Measurements from ENCODE around the gene DSTYK. TPM values are rescaled to one million over a fixed set of nuclear protein-coding genes. Genes with fewer than 3 reads are reported as not detected.

DSTYK gene
- polyA plus RNA-seq, 1 donor from 2014 or later = 12.1 TPM

GRCh38 chr1:205188596-205188995, 22.9 kb downstream of the DSTYK start:
- Histone ChIP-seq H3K27ac (ENCODE audit: low read length) (no peak overlapping the region), H3K9me2 (ENCODE audit: insufficient read depth, low read length) (no peaks in the 10 kb centered on the region), H3K36me3 (ENCODE audit: insufficient read depth, low read length) (no peaks in the 10 kb centered on the region), H4K20me1 (ENCODE audit: insufficient read depth) (no peaks in the 10 kb centered on the region), H3K4me3 (ENCODE audit: low read length) (no peak overlapping the region), H3K4me2 (ENCODE audit: low read length) (no peak overlapping the region), H3K27me3 (ENCODE audit: insufficient read depth, low read depth, low read length) (no peaks in the 10 kb centered on the region), H3K9me3 (ENCODE audit: low read length) (no peaks in the 10 kb centered on the region), H3K9ac (ENCODE audit: low read length) (no peak overlapping the region), H3F3A (ENCODE audit: insufficient read depth, low read length, poor library complexity, severe bottlenecking) (no peaks in the 10 kb centered on the region), H3K79me2 (replicated peaks; ENCODE audit: insufficient read depth, low read length) (peaks cover 8% of the 10 kb centered on the region), H2AFZ (ENCODE audit: low read depth, low read length) (no peak overlapping the region)
- TF ChIP-seq EP300 (conservative IDR thresholded peaks at IDR 0.05; ENCODE audit: poor library complexity, severe bottlenecking) (no peak), MXI1 (conservative IDR thresholded peaks at IDR 0.05; ENCODE audit: poor library complexity, severe bottlenecking) (no peak), POLR2AphosphoS5 (IDR thresholded peaks at IDR 0.05) (no peak), SMC3 (conservative IDR thresholded peaks at IDR 0.05; ENCODE audit: poor library complexity) (no peak), CTCF (IDR thresholded peaks at IDR 0.05; ENCODE audit: poor library complexity, severe bottlenecking) (no peak), RAD21 (conservative IDR thresholded peaks at IDR 0.05) (no peak), REST (IDR thresholded peaks at IDR 0.05; ENCODE audit: borderline replicate concordance) (no peak), EZH2 (IDR thresholded peaks at IDR 0.05; ENCODE audit: borderline replicate concordance, insufficient read depth, low read length, poor library complexity, severe bottlenecking) (no peak)

- H3K79me2 ChIP-seq (replicated peaks; ENCODE audit: insufficient read depth, low read length) = peaks cover 8% of the 10 kb centered on the region
- H3K4me2 ChIP-seq (ENCODE audit: low read length) = no peak overlapping the region
- no peaks in the 10 kb centered on the region for H3K9me3 ChIP-seq (ENCODE audit: low read length)
- H3K4me3 ChIP-seq (ENCODE audit: low read length) = no peak overlapping the region
- no peaks in the 10 kb centered on the region for H3K9me2 ChIP-seq (ENCODE audit: insufficient read depth, low read length)
- no peak overlapping the region for H2AFZ ChIP-seq (ENCODE audit: low read depth, low read length)
- H3F3A ChIP-seq (ENCODE audit: insufficient read depth, low read length, poor library complexity, severe bottlenecking) = no peaks in the 10 kb centered on the region
- H3K9ac ChIP-seq (ENCODE audit: low read length) = no peak overlapping the region
- H3K36me3 ChIP-seq (ENCODE audit: insufficient read depth, low read length) = no peaks in the 10 kb centered on the region
- no peak overlapping the region for H3K27ac ChIP-seq (ENCODE audit: low read length)
- H4K20me1 ChIP-seq (ENCODE audit: insufficient read depth) = no peaks in the 10 kb centered on the region
- TF ChIP-seq EP300 (conservative IDR thresholded peaks at IDR 0.05; ENCODE audit: poor library complexity, severe bottlenecking) = no peak
- TF ChIP-seq TAF1 (IDR thresholded peaks at IDR 0.05; ENCODE audit: low read depth) = no peak
- TF ChIP-seq SMC3 (conservative IDR thresholded peaks at IDR 0.05; ENCODE audit: poor library complexity) = no peak
- TF ChIP-seq RAD21 (conservative IDR thresholded peaks at IDR 0.05) = no peak
- TF ChIP-seq REST (IDR thresholded peaks at IDR 0.05; ENCODE audit: borderline replicate concordance) = no peak
- TF ChIP-seq CTCF (IDR thresholded peaks at IDR 0.05; ENCODE audit: poor library complexity, severe bottlenecking) = no peak
- no peak for TF ChIP-seq POLR2AphosphoS5 (IDR thresholded peaks at IDR 0.05)
- TF ChIP-seq MXI1 (conservative IDR thresholded peaks at IDR 0.05; ENCODE audit: poor library complexity, severe bottlenecking) = no peak
- no peak for TF ChIP-seq EZH2 (IDR thresholded peaks at IDR 0.05; ENCODE audit: borderline replicate concordance, insufficient read depth, low read length, poor library complexity, severe bottlenecking)
- no peaks in the 10 kb centered on the region for H3K27me3 ChIP-seq (ENCODE audit: insufficient read depth, low read depth, low read length)
These were observed 23.4 kb downstream of the DSTYK start for GRCh38 chr1:205188098-205188497.

Measured in neural cell (in vitro differentiated cells).